Islet precursor cell (in vitro differentiated cells): ENCODE measurements around the gene OR52B2.
A peak's percentile ranks its signal among the peaks of the same experiment; 100 is the strongest.

ENCODE experiments used
- DNase-seq: peaks from one replicate; pipeline ENCODE4 v3.0.0-alpha.2; 2018

Gene OR52B2

GRCh38 chr11:6170226-6170625 is at the start of gene OR52B2:
OR52B2 (minus strand) TSS chr11:6170326; CDS start chr11:6170326, 0 bp downstream.
- DNase-seq, result no peak

GRCh38 chr11:6219359-6219758 is 49.2 kb upstream of the OR52B2 start:
- DNase-seq, result no peak

- DNase-seq, result no peak
Measured at GRCh38 chr11:6217722-6218121, 47.6 kb upstream of the OR52B2 start.

DNA sequence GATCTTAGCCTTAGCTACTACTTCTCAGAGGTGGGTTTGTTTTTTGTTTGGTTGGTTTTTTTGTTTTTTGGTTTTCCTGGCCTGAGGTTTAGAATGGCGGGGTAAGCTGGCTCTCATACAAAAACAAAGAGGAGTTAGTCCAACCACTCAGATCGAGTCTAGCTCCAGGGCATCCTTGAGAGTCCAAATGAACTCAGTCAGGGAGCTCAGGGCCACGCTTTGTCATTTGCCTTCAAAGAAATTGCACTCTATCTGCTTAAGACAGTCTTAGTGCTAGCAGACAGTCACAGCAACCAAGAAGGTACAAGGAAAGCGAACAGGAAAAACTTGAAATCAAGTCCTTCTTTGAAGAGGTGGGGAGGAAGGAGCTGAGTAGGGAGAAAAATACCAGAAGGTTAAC is 46.4 kb upstream of the OR52B2 start:
- DNase-seq, result peak; percentile 66

DNA sequence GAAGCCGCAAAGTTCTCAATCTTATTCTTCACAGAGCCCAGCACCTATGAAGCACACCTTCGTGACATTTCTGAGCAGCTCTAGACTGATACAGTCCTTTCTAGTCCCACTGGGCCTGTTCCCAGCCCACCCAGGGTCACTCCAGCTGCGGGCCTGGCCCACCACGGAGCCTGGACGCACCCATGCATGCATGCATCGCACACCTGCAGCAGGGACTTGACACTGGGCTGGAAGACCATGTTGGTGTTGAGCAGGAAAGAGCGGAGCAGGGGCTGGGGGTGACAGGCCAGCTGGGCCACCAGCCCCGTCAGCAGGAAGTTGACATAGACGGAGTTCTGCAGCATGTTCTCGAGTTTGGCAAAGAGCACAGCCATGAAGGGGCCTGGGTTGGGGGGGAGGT is 44.4 kb upstream of the OR52B2 start:
- DNase-seq, result no peak

GRCh38 chr11:6210274-6210955 is 40.3 kb upstream of the OR52B2 start:
- no peak for DNase-seq

- no peak for DNase-seq
Measured at GRCh38 chr11:6209801-6210200, 39.7 kb upstream of the OR52B2 start.

DNA sequence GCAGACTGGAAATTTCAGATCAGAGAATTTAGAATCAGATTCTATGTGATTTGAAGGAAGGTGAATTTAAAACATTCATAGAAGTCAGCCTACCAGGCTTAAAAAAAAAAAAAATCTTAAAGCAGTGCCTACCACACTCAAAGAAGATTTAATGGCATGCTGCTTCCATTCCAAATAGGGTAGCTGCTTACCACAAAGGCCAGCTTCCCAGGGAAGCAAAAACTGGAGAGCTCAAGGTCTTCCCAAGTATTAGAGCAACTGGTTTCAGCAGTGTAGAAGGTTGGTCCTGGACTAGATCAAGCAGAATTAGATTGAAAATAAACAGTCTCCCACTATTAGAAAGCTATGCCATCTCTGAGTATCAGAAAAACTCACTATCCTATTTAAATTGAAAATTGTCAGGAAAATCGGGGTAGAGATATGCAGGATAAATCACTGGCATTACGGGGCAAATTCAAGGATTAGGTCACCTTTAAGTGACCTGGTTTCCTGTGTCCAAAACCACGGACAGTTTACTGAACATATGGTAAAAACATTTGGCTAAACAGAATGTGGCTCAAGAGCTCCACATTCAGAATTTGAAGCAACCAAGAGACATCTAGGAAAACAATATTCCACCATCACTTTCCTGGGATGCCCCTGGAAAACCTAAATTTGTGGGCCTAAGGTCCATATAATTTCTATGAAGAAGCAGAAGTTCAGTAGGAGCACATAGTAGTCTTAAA is 36.5 kb upstream of the OR52B2 start:
- no peak for DNase-seq

DNA sequence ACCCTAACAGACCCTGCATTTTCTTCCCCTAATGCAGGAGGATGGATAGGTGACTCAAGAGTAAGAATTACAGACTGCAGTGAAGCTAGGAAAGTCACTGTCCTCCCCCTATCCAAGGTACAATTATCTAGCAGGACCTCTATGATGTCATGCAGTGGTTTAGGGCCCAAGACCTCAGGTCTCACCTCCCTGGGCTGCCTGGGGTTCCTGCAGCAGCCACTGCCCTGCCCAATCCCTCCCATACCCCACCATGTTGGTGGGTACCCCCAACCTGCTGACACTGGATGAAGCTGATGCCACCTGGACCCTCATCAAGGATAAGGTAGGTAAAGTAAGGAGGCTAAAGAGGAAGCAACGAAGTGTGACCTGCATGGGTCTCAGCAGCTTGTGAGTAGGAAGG is 35.2 kb upstream of the OR52B2 start, which contains the start of gene C11orf42:
Gene C11orf42 (plus strand): TSS at position 192 of the 400 bp plus-strand sequence. CDS start 59 bp downstream, at position 251.
- DNase-seq, result no peak

DNA sequence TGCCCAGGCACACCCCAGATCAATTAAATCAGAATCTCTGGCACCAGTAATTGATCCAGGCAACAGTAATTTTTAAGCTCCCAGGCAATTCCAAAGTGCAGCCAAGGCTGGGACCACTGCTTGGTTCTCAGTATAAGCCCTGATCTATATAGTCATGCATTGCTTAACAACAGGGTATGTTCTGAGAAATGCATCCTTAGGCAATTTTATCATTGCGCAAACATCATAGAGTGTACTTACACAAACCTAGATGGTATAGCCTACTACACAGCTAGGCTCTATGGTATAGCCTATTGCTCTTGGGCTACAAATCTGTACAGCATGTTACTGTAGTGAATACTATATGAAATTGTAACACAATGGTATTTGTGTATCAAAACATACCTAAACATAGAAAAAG is 34.6 kb upstream of the OR52B2 start:
- DNase-seq, result no peak

DNA sequence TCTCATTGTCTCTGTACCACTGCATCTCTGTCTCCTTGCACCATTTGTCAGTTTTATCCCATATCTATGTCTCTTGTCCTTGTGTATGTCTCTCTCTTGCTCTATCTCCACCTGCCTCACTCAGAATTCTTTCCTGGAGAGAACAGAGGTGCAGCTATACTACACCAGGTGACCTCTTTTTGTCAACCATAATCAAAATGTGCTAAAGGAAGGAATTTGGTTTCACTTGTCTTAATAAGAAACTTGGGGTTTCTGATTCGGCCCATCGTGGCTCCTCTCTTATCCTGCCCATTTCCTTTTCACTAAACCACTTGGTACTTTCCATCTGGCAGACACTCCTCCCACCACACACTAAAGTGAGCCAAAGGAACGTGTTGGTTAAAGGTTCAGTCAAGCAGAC is 33.2 kb upstream of the OR52B2 start:
- no peak for DNase-seq

DNA sequence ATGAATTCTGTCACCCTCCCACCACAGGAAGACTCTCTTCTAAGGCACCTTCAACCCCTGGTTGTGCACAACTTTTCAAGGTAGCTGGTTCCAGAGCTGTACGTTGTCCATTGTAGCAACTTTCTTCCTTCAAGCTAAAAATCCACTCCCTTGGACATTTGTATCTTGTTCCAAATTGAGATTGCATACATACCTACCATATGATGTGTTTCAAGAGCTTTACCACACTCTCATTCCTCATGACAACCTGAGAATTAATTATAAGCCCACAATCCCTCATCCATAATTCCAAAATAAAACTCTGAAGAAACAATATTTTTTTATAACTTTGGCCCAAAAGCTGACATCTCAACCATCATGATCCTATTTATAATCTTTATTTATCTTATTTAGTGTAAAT is 31.9 kb upstream of the OR52B2 start:
- no peak for DNase-seq

DNA sequence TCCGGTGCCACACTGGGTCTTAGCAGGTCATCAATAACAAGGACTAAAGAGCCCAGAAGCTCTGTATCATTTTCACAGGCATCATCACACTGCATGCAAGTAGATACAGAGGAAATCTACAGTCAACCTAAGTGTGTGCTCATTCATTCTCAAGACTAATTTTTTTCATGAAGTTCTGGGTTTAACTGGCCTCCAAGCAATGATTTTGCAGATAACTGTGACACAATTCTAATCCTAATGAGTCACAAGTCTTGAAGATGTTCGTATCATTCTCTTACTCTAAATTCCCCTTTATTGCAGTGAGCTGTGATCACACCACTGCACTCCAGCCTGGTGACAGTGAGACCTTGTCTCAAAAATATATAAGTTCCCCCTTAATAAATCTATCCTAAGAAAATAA is 31.4 kb upstream of the OR52B2 start:
- DNase-seq, result no peak

DNA sequence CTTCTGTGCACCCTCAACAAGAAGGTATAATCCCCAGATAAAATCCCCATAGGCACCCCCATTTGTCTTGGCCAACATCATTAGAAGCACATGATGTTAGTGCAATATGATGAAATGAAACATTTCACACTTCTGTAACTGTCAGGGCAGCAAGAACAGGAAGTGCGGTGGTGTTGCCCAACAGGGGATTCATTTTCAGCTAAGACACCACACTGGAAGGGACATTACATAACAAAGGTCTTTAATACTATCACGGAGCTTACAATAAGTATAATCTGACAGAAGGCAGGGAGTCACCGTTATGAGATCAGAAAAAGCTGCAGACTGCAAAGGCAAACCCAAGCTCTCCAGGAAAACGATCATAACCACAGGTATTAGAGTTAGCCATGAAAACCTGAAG is 30.8 kb upstream of the OR52B2 start:
- DNase-seq, result no peak

- DNase-seq, result no peak
Measured at GRCh38 chr11:6199174-6199810, 29.2 kb upstream of the OR52B2 start, which contains the start of gene OR52W1. OR52W1 (plus strand) TSS chr11:6199224; CDS start chr11:6199224, 0 bp downstream.

DNA sequence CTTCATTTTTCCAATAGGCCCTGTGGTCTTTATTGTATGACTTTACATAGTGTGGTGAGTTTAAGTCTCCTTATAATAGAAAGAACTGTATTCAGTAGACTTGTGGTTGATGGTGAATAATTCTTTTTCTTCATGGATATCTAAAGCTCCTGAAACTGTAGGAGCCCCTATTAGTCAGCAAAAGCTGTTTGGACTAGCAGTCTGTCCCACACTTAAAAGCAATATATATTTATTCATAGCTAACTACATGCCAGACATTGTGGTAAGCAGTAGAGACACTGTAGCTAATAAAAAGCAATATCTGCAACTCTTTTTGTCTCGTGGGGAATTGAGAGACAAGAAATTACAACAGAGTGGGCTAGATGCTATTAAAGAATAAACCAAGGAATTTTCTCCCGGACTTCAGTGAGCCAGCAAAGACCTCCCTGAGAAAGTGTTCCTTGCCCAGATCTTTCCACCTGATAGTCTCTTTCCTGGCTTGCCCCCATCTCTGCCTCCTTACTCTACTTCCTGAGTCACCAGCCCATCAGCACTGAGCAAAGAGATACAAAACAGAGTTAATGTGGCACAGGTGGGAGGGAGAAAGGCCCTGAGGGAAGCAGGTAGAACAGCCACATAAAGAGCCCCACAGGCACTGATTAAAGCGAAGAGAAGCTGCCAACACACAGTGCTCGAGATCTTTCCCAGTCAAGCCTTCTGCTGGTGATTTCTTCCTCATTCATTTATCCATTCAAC is 27.5 kb upstream of the OR52B2 start:
- DNase-seq, result no peak

DNA sequence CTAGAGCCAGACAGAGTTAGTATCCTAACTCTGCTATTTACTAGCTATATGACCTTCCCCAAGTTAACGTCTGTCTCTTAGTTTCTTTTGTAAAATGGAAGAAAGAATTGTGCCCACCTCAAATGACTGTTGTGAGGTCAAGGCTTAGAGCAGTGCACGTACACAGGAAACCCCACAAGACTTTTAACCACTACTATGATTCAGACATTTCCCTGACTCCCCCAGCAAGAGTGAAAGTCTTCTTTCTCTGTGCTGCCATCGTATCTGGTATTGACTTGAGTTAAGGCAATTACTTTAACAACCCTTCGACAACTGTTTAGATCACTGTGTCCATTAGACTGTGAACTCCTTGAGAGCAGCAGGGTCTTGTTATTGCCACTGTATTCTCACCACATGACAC is 26.3 kb upstream of the OR52B2 start:
- DNase-seq, result no peak

DNA sequence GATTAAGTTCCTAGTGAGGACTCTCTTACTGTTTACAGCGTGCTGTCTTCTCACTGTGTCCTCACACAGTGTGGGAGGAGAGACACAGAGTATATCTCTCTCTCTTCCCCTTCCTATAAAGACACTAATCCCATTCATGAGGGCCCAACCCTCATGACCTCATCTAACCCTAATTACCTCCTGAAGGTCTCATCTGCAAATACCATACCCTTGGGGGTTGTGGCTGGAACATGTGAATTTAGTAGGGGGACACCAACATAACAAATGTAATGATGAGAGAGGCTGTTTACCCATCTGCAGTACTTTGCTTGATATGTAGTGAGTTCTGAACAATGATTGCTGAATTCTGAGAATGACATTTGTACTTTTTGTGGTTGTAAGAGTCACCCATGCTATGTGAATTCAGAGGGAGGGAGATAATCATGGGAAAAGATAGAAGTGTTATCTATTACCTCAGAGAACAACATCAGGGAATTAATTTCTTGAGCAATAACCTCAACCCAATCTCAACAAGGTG is 24.0 kb upstream of the OR52B2 start:
- DNase-seq, result peak; percentile 19

GRCh38 chr11:6191742-6192141 is 21.6 kb upstream of the OR52B2 start:
- DNase-seq, result no peak

DNA sequence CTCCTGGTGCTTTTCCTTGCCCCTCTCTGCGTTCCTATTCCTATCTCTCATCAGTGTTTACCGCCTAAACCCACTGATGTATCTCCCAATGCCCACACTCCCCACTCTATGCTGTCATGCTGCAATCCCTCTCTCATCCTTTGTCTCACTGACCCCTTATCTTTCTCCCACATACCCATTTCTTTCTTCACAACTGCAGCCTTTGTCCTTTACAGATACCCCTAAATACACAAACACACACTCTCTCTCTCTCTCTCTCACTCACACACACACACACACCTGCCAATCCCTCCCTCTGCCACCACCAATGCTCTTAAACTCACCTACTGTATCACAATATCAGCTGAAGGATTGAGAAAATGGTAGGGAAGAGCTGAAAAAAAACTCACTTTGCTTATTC is 5.3 kb upstream of the OR52B2 start:
- no peak for DNase-seq

DNA sequence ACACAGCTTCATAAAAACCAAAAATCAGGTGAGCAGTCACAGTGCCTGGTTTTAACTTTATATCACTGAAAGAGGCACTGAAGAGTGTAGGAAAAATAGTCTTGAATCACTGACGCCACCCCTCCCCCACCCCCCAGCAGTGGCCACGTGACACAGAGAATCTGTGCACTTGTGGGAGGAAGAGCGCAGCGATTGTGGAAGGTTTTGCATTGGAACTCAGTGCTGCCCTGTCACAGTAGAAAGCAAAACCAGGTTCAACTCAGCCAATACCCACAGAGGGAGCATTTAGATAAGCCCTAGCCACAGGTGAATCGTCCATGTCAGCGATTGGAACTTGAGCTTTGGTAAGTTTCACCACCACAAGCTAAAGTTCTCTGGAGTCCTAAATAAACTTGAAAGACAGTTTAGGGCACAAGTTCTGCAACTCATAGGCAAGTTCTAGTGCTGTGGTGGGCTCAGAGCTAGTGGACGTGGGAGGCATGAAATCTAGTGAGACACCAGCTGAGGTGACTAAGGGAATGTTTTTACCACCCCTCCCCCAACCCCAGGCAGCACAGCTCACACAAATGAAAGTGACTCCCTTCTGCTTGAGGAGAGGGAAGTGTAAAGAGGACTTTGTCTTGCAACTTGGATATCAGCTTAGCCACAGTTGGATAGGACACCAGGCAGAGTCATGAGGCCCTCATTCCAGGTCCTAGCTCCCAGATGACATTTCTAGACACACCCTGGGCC is 13.3 kb downstream of the OR52B2 start:
- DNase-seq, result no peak

DNA sequence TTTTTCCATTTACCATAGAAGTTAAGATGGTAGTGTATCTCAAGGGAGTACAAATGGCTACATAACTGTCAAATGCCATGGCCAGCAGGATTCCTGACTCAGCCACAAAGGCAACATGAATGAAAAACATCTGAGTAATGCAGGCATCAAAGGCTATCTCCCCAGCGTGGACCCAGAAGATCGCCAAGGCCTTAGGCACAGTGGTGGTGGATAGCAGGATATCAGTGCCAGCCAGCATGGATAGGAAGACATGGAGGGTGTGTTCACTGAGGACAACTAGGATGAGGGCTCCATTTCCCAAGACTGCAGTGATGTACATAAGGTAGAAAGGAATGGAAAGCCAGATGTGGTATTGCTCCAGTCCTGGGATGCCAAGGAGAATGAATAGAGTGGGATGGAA is 18.0 kb downstream of the OR52B2 start:
- no peak for DNase-seq
